H1 (cell line): Measurements from ENCODE around the gene CFAP157. TPM values are rescaled to one million over a fixed set of nuclear protein-coding genes. Genes with fewer than 3 reads are reported as not detected.

Source experiments
- CTCF ChIA-PET: fragments of 300-600 bp; sonication (Branson Sonifier 250); formaldehyde crosslinking; loops from one replicate; lab custom pipeline; 2021; ENCODE audit not compliant: partially characterized antibody; lab: Charles Lee
- POLR2A ChIA-PET: fragments of 300-600 bp; sonication (Branson Sonifier 250); formaldehyde crosslinking; loops from one replicate; lab custom pipeline; 2021; ENCODE audit warnings: inconsistent platforms; ENCODE audit not compliant: partially characterized antibody; lab: Charles Lee
- DNase-seq, 2 experiments: peaks; one replicate each; pipeline versions ENCODE4 v3.0.0 to v3.0.0-alpha.2; 2010 to 2022; ENCODE audit warnings: low spot score in 2 of 2, low read depth in 1 of 2, mixed read lengths in 1 of 2
- FAIRE-seq: peaks from 2 replicates; lab custom pipeline; 2011; peaks lifted over from hg19 to GRCh38; lab: Jason Lieb, UNC
- H2AFZ ChIP-seq: 2 replicates; pipeline ENCODE4 v1.8.1; 2012; ENCODE audit warnings: low read length, inconsistent platforms
- H2AK5ac ChIP-seq: 2 replicates; pipeline ENCODE4 v1.6.1; 2013; ENCODE audit warnings: low read depth, low read length
- H2BK120ac ChIP-seq: replicated peaks from 2 replicates; pipeline ENCODE3; 2013; ENCODE audit warnings: low read depth, low read length, inconsistent platforms
- H2BK12ac ChIP-seq: 2 replicates; pipeline ENCODE4 v1.6.1; 2013; ENCODE audit warnings: low read depth, low read length
- H2BK15ac ChIP-seq: 2 replicates; pipeline ENCODE4 v1.6.1; 2013; ENCODE audit warnings: low read length
- H2BK20ac ChIP-seq: 2 replicates; pipeline ENCODE4 v1.6.1; 2013; ENCODE audit warnings: low read length
- H2BK5ac ChIP-seq: 2 replicates; pipeline ENCODE4 v1.6.1; 2013; ENCODE audit warnings: low read depth, low read length
- H3K14ac ChIP-seq: 2 replicates; pipeline ENCODE4 v1.6.1; 2013; ENCODE audit warnings: inconsistent platforms; ENCODE audit not compliant: insufficient read length
- H3K18ac ChIP-seq: 2 replicates; pipeline ENCODE4 v1.6.1; 2013; ENCODE audit warnings: low read length; ENCODE audit errors: extremely low read depth
- H3K23ac ChIP-seq: 2 replicates; pipeline ENCODE4 v1.6.1; 2013; ENCODE audit warnings: inconsistent platforms; ENCODE audit not compliant: insufficient read length
- H3K23me2 ChIP-seq: 2 replicates; pipeline ENCODE4 v1.6.1; 2013; ENCODE audit warnings: low read depth, low read length
- H3K27ac ChIP-seq: 2 replicates; pipeline ENCODE4 v1.6.1; 2011; ENCODE audit warnings: low read depth, low read length, inconsistent platforms
- H3K27me3 ChIP-seq, 4 experiments: replicated peaks in 1 of 4; 1 replicate in 1 of 4; 2 replicates in 3 of 4; pipeline versions ENCODE4 v1.6.1 to v1.8.1; 2011 to 2013; ENCODE audit warnings: low read length in 3 of 4, mild to moderate bottlenecking in 3 of 4, inconsistent platforms in 2 of 4, mixed read lengths in 2 of 4, moderate library complexity in 1 of 4; ENCODE audit not compliant: control insufficient read depth in 3 of 4, insufficient read depth in 3 of 4; ENCODE audit errors: extremely low read depth in 1 of 4
- H3K36me3 ChIP-seq, 4 experiments: 2 replicates each; pipeline versions ENCODE4 v1.6.1 to v1.8.1; 2011 to 2013; ENCODE audit warnings: mild to moderate bottlenecking in 4 of 4, low read length in 3 of 4, moderate library complexity in 2 of 4, control low read depth in 1 of 4, inconsistent platforms in 1 of 4; ENCODE audit not compliant: insufficient read depth in 4 of 4, control insufficient read depth in 2 of 4
- H3K4ac ChIP-seq: replicated peaks from 2 replicates; pipeline ENCODE3; 2013; ENCODE audit warnings: low read length, low read depth, mixed read lengths, inconsistent platforms; ENCODE audit not compliant: insufficient read length
- H3K4me1 ChIP-seq, 4 experiments: replicated peaks in 1 of 4; 1 replicate in 1 of 4; 2 replicates in 3 of 4; pipeline versions ENCODE4 v1.6.1 to v1.8.1; 2011 to 2013; ENCODE audit warnings: low read length in 3 of 4, inconsistent platforms in 2 of 4, mixed read lengths in 1 of 4; ENCODE audit not compliant: insufficient read depth in 4 of 4, control insufficient read depth in 3 of 4
- H3K4me2 ChIP-seq, 2 experiments: 2 replicates each; pipeline versions ENCODE4 v1.6.1 to v1.8.1; 2011 to 2013; ENCODE audit warnings: low read depth in 2 of 2, low read length in 2 of 2, control low read depth in 1 of 2, inconsistent platforms in 1 of 2, mild to moderate bottlenecking in 1 of 2; ENCODE audit not compliant: insufficient read depth in 1 of 2
- H3K4me3 ChIP-seq, 4 experiments: fragments of 200-600, 300-600 bp in 1 of 4; sonication (generic), shearing (Covaris generic), sonication (Bioruptor Twin) in 1 of 4; 2 replicates each; pipeline versions ENCODE4 v1.5.1 to v1.8.1; 2011 to 2016; ENCODE audit warnings: low read length in 4 of 4, low read depth in 3 of 4, control low read depth in 2 of 4, inconsistent platforms in 2 of 4, mild to moderate bottlenecking in 2 of 4, mixed read lengths in 1 of 4, moderate library complexity in 1 of 4; ENCODE audit not compliant: insufficient read depth in 2 of 4; ENCODE audit errors: extremely low read depth in 1 of 4
- H3K56ac ChIP-seq: replicated peaks from 2 replicates; pipeline ENCODE3; 2013; ENCODE audit warnings: low read depth, mild to moderate bottlenecking, mixed read lengths, low read length, inconsistent platforms; ENCODE audit not compliant: insufficient read length
- H3K79me1 ChIP-seq: 2 replicates; pipeline ENCODE4 v1.6.1; 2013; ENCODE audit warnings: low read depth, low read length, control low read depth
- H3K79me2 ChIP-seq, 2 experiments: 2 replicates each; pipeline versions ENCODE4 v1.6.1 to v1.8.1; 2012 to 2013; ENCODE audit warnings: low read length in 2 of 2, mild to moderate bottlenecking in 2 of 2, inconsistent platforms in 1 of 2; ENCODE audit not compliant: insufficient read depth in 2 of 2, control insufficient read depth in 1 of 2
- H3K9ac ChIP-seq, 4 experiments: replicated peaks in 1 of 4; 1 replicate in 1 of 4; 2 replicates in 3 of 4; pipeline versions ENCODE4 v1.6.1 to v1.8.1; 2011 to 2013; ENCODE audit warnings: low read depth in 3 of 4, low read length in 3 of 4, control low read depth in 2 of 4, mild to moderate bottlenecking in 2 of 4, moderate library complexity in 2 of 4, inconsistent platforms in 1 of 4; ENCODE audit errors: extremely low read depth in 1 of 4
- H3K9me3 ChIP-seq, 2 experiments: 2 replicates each; pipeline versions ENCODE4 v1.6.1 to v1.8.1; 2012 to 2013; ENCODE audit warnings: mild to moderate bottlenecking in 2 of 2, moderate library complexity in 2 of 2, control low read depth in 1 of 2, inconsistent platforms in 1 of 2, low read depth in 1 of 2, low read length in 1 of 2, mixed read lengths in 1 of 2; ENCODE audit not compliant: insufficient read depth in 2 of 2
- H4K20me1 ChIP-seq, 2 experiments: replicated peaks in 1 of 2; 2 replicates each; pipeline versions ENCODE3 to v1.8.1; 2011 to 2013; ENCODE audit warnings: inconsistent platforms in 2 of 2, low read length in 2 of 2, mild to moderate bottlenecking in 1 of 2; ENCODE audit not compliant: insufficient read depth in 2 of 2, control insufficient read depth in 1 of 2
- H4K5ac ChIP-seq: 2 replicates; pipeline ENCODE4 v1.6.1; 2013; ENCODE audit warnings: low read length, low read depth, mixed read lengths, inconsistent platforms; ENCODE audit not compliant: insufficient read length
- H4K8ac ChIP-seq: 2 replicates; pipeline ENCODE4 v1.8.0; 2013; ENCODE audit warnings: mild to moderate bottlenecking, moderate library complexity, low read length, inconsistent platforms; ENCODE audit not compliant: insufficient read depth; ENCODE audit errors: extremely low read depth
- H4K91ac ChIP-seq: replicated peaks from 2 replicates; pipeline ENCODE3; 2013; ENCODE audit warnings: low read length, mixed read lengths, inconsistent platforms; ENCODE audit not compliant: insufficient read length
- BRCA1 ChIP-seq: IDR thresholded peaks from 2 replicates; pipeline ENCODE4 v1.6.1; 2012; ENCODE audit warnings: low read depth, low read length, improper control_type of control experiment
- SAP30 ChIP-seq: fragments of 300-600 bp; sonication (generic); IDR thresholded peaks from 2 replicates; pipeline ENCODE4 v1.7.1; 2012; ENCODE audit warnings: low read length, moderate library complexity, mild to moderate bottlenecking, inconsistent platforms; ENCODE audit not compliant: insufficient read depth, insufficient replicate concordance
- YY1 ChIP-seq: IDR thresholded peaks from 2 replicates; pipeline ENCODE4 v1.6.1; 2011; ENCODE audit warnings: low read depth, mild to moderate bottlenecking, low read length
- WGBS, 2 experiments: shearing (Covaris generic) in 1 of 2; methylation state at CpG; one replicate each; pipeline versions ENCODE4 v1.1.6 to v1.1.7; 2013 to 2015; ENCODE audit warnings: low lambda C conversion rate in 2 of 2, mixed read lengths in 2 of 2, inconsistent platforms in 1 of 2, low coverage in 1 of 2, missing lambda C conversion rate in 1 of 2; ENCODE audit not compliant: insufficient replicate concordance in 2 of 2, insufficient coverage in 1 of 2, insufficient read length in 1 of 2; ENCODE audit errors: extremely low coverage in 1 of 2, missing lambda C conversion rate in 1 of 2; 5-methylcytosine and 5-hydroxymethylcytosine counted together
- polyA plus RNA-seq, 7 experiments: library from polyadenylated mRNA; depleted of rRNA in 3 of 7; stranded (reverse) in 5 of 7; unstranded in 2 of 7; fragments of >200 nt in 5 of 7; fragments of 200-250 nt in 2 of 7; gene quantifications; 1 replicate in 5 of 7; 2 replicates in 1 of 7; 4 replicates in 1 of 7; pipeline versions ENCODE4 v1.2.1 to v1.2.3, GENCODE V29; 2011 to 2013; ENCODE audit warnings: missing spikeins in 2 of 7, mixed read lengths in 2 of 7
- total RNA-seq: library from RNA; stranded (reverse); fragmentation: NEBNext Ultra II Directional; extraction: Animal tissue kit (Norgen Biotek cat#: 25700); gene quantifications from 2 replicates; pipeline ENCODE4 v1.2.1, GENCODE V29; 2021

Gene CFAP157
- total and polyA plus RNA-seq, 2 of the 8 experiments (the other 6 are each of a cell fraction or from before 2014, with no cell fraction given) = not detected

DNA sequence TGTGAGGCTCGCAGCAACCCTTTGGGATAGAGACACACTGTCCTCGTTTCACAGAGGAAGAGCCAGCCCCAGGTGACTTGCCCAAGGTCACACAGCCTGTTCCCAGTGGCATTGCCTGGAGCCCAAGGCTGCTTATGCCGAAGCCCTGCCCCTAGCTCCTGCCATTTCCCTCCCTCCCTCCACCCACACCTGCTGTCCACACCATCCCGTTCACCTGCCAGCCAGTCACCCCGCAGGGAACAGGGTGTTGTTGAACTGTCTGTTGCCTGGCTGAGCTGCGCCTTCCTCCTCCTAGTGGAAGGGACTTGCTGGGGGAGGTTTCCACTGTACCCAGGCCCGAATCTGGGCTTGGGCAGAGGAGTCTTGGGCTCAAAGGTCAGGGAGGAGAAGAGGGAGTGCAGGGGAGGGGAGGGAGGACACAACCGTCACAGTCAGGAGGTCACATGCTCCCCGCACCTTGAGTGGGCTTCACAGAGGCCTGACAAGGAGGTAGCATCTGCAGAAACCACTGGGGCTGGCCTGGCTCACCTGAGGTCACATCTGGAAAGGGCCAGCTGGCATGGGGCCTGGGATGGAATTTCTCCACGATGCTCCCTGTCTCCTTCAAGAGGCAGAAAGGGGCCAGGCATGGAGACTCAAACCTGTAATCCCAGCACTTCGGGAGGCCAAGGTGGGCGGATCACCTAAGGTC, 15.4 kb downstream of the CFAP157 start:
- Histone ChIP-seq H3K27ac (no peak overlapping the region), H4K5ac (no peak overlapping the region), H3K14ac (no peak overlapping the region), H3K4ac (peak overlapping the region; percentile 54), H4K91ac (peak overlapping the region; percentile 69), H4K20me1 (no peaks in the 10 kb centered on the region), H2BK20ac (no peak overlapping the region), H4K8ac (no peak overlapping the region), H3K23me2 (no peaks in the 10 kb centered on the region), H3K9ac (no peak overlapping the region), H3K36me3 (no peaks in the 10 kb centered on the region), H2AK5ac (0 out of 2 replicates have a peak overlapping the region, but pooled peaks have one; percentile 10), H3K4me2 (no peak overlapping the region), H3K18ac (no peak overlapping the region), H2BK12ac (0 out of 2 replicates have a peak overlapping the region, but pooled peaks have one; percentile 18), H3K4me3 (no peak overlapping the region), H2BK120ac (no peak overlapping the region), H3K79me2 (no peaks in the 10 kb centered on the region), H3K9me3 (no peaks in the 10 kb centered on the region), H3K27me3 (no peaks in the 10 kb centered on the region), H2BK15ac (0 out of 2 replicates have a peak overlapping the region, but pooled peaks have one; percentile 19), H3K4me1 (peaks cover 0 to 18% (median 13%) of the 10 kb centered on the region in 4 experiments; a peak in 5 of 7 replicates), H3K56ac (no peak overlapping the region), H2AFZ (no peak overlapping the region), H3K79me1 (no peaks in the 10 kb centered on the region), H2BK5ac (no peak overlapping the region), H3K23ac (no peak overlapping the region)
- ChIA-PET POLR2A (interaction anchor here (1.1 to 1.6 kb wide), 3 partner anchors 11 to 147 kb away, joined by 3 to 7 read pairs (median 3); partner anchors contain the start of gene CDK9), CTCF (interaction anchor here (1.0 to 1.4 kb wide), 7 partner anchors 9 to 81 kb away, joined by 3 to 7 read pairs (median 4); partner anchors contain the start of gene CDK9)
- WGBS, 2 experiments = 93% methylated on average over 11 of the region's 12 CpGs; no CpG with 5 or more reads in 1 of the 2 experiments
- FAIRE-seq (no peak), DNase-seq (no peak)
- no peak for TF ChIP-seq BRCA1
- no peak for TF ChIP-seq SAP30
- no peak for TF ChIP-seq YY1
